GM12873 (cell line): ENCODE measurements around the gene GAB2.

Source experiments
- CTCF ChIP-seq: IDR thresholded peaks from 2 replicates; pipeline ENCODE4 v1.5.1; 2012; ENCODE audit warnings: low read depth, mild to moderate bottlenecking, moderate library complexity, low read length, control low read depth; ENCODE audit not compliant: insufficient read depth; ENCODE audit errors: missing control alignments

GAB2 gene

GRCh38 chr11:78237293-78238046 is 180.2 kb downstream of the GAB2 start:
- TF ChIP-seq CTCF = no peak

GRCh38 chr11:78234006-78234405 is 183.6 kb downstream of the GAB2 start:
- no peak for TF ChIP-seq CTCF

GRCh38 chr11:78231962-78232501 is 185.6 kb downstream of the GAB2 start:
- TF ChIP-seq CTCF = no peak

- no peak for TF ChIP-seq CTCF
Measured at GRCh38 chr11:78230161-78230877, 187.3 kb downstream of the GAB2 start.

- no peak for TF ChIP-seq CTCF
Measured at GRCh38 chr11:78229106-78229505, 188.5 kb downstream of the GAB2 start.

GRCh38 chr11:78228467-78228866 is 189.2 kb downstream of the GAB2 start:
- TF ChIP-seq CTCF = peak; percentile 70

- TF ChIP-seq CTCF = peak; percentile 25
Measured at GRCh38 chr11:78227921-78228320, 189.7 kb downstream of the GAB2 start.
